Hepatocyte (in vitro differentiated cells): ENCODE data around the gene NUP62CL. TPM values are rescaled to one million over a fixed set of nuclear protein-coding genes. Genes with fewer than 3 reads are reported as not detected.

Experiments
- DNase-seq: peaks from one replicate; pipeline ENCODE4 v3.0.0-alpha.2; 2016; ENCODE audit warnings: low spot score
- H2AFZ ChIP-seq: fragments of 200-600 bp; sonication (generic); 2 replicates; pipeline ENCODE4 v1.6.0; 2016; ENCODE audit warnings: antibody characterized with exemption, mild to moderate bottlenecking
- H3K27ac ChIP-seq: fragments of 200-600 bp; sonication (generic); 2 replicates; pipeline ENCODE4 v1.5.1; 2016; ENCODE audit warnings: mild to moderate bottlenecking
- H3K27me3 ChIP-seq: fragments of 200-600 bp; sonication (generic); 2 replicates; pipeline ENCODE4 v1.6.1; 2016
- H3K36me3 ChIP-seq: fragments of 200-600 bp; sonication (generic); replicated peaks from 2 replicates; pipeline ENCODE4 v1.5.1; 2016; ENCODE audit warnings: low read depth; ENCODE audit not compliant: insufficient read depth
- H3K4me1 ChIP-seq: fragments of 200-600 bp; sonication (generic); 2 replicates; pipeline ENCODE4 v1.5.1; 2016; ENCODE audit warnings: mild to moderate bottlenecking, moderate library complexity; ENCODE audit not compliant: insufficient read depth
- H3K4me2 ChIP-seq: fragments of 200-600 bp; sonication (generic); 2 replicates; pipeline ENCODE4 v1.6.0; 2016
- H3K4me3 ChIP-seq: fragments of 200-600 bp; sonication (generic); 2 replicates; pipeline ENCODE4 v1.5.1; 2016; ENCODE audit warnings: mild to moderate bottlenecking
- H3K79me2 ChIP-seq: fragments of 200-600 bp; sonication (generic); 2 replicates; pipeline ENCODE4 v1.6.0; 2017; ENCODE audit warnings: mild to moderate bottlenecking
- H3K9me2 ChIP-seq: fragments of 200-600 bp; sonication (generic); replicated peaks from 2 replicates; pipeline ENCODE4 v1.6.0; 2017; ENCODE audit warnings: mild to moderate bottlenecking; ENCODE audit not compliant: insufficient read depth
- H3K9me3 ChIP-seq: fragments of 200-600 bp; sonication (generic); 2 replicates; pipeline ENCODE4 v1.5.1; 2016; ENCODE audit warnings: low read depth, mild to moderate bottlenecking
- H4K20me1 ChIP-seq: fragments of 200-600 bp; sonication (generic); 2 replicates; pipeline ENCODE4 v1.6.0; 2016; ENCODE audit warnings: mild to moderate bottlenecking; ENCODE audit not compliant: insufficient read depth, poor library complexity, severe bottlenecking
- EZH2 ChIP-seq: fragments of 200-600 bp; sonication (generic); IDR thresholded peaks from 2 replicates; pipeline ENCODE4 v1.6.1; 2016; ENCODE audit warnings: antibody characterized with exemption, mild to moderate bottlenecking, borderline replicate concordance
- EZH2phosphoT487 ChIP-seq: fragments of 200-600 bp; sonication (generic); IDR thresholded peaks from one replicate; pipeline ENCODE4 v1.6.1; 2018; ENCODE audit warnings: antibody characterized with exemption, mild to moderate bottlenecking, low read depth, moderate library complexity; ENCODE audit not compliant: unreplicated experiment, severe bottlenecking
- WGBS: methylation state at CpG from one replicate; pipeline ENCODE4 v1.1.6; 2016; ENCODE audit warnings: low lambda C conversion rate; ENCODE audit errors: missing lambda C conversion rate; 5-methylcytosine and 5-hydroxymethylcytosine counted together
- polyA plus RNA-seq: library from polyadenylated mRNA; unstranded; fragments of >200 nt; fragmentation: Nextera tagmentation; extraction: Ambion mirVana; gene quantifications from 2 replicates; pipeline ENCODE4 v1.2.1, GENCODE V29; 2016
- total RNA-seq: library from RNA; depleted of rRNA; stranded (reverse); fragments of >200 nt; gene quantifications from 2 replicates; pipeline ENCODE4 v1.2.3, GENCODE V29; 2014
- TF ChIP-seq, protein P1 (sequence below): fragments of 200-600 bp; sonication (generic); IDR thresholded peaks from 2 replicates; pipeline ENCODE4 v1.5.1; 2016; ENCODE audit warnings: antibody characterized with exemption, mild to moderate bottlenecking; ENCODE audit not compliant: poor library complexity

The NUP62CL gene
- total and polyA plus RNA-seq, 2 experiments from 2014 or later = 0.80 to 1.7 TPM

DNA sequence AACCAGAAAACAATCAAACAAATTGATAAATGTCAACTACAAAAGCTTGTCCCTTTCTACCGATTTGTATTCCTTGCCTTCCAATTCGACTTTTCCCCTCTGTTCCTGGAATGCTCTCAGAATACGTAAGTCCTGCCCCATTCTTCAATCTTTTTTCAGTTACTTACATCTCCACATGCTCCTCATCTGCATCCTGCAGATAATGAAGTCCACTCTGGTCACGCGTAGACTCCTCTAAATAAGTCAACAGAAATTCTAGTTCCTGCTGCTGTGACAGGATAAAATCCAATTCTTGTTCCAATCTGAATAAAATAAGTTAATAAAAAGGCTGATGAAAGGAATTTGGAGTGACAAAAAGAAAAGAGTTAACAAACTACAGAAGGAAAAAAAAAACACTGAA, 53.2 kb downstream of the NUP62CL start:
- H3K9me3 ChIP-seq = no peaks in the 10 kb centered on the region
- no peak overlapping the region for H3K4me3 ChIP-seq
- no peaks in the 10 kb centered on the region for H3K27me3 ChIP-seq
- H3K27ac ChIP-seq = no peak overlapping the region
- no peaks in the 10 kb centered on the region for H3K79me2 ChIP-seq
- H3K36me3 ChIP-seq = no peaks in the 10 kb centered on the region
- WGBS = 81% methylated on average over 5 of the region's 5 CpGs
- H3K4me2 ChIP-seq = no peak overlapping the region
- no peaks in the 10 kb centered on the region for H4K20me1 ChIP-seq
- no peaks in the 10 kb centered on the region for H3K9me2 ChIP-seq
- DNase-seq = no peak
- TF ChIP-seq, protein P1, sequence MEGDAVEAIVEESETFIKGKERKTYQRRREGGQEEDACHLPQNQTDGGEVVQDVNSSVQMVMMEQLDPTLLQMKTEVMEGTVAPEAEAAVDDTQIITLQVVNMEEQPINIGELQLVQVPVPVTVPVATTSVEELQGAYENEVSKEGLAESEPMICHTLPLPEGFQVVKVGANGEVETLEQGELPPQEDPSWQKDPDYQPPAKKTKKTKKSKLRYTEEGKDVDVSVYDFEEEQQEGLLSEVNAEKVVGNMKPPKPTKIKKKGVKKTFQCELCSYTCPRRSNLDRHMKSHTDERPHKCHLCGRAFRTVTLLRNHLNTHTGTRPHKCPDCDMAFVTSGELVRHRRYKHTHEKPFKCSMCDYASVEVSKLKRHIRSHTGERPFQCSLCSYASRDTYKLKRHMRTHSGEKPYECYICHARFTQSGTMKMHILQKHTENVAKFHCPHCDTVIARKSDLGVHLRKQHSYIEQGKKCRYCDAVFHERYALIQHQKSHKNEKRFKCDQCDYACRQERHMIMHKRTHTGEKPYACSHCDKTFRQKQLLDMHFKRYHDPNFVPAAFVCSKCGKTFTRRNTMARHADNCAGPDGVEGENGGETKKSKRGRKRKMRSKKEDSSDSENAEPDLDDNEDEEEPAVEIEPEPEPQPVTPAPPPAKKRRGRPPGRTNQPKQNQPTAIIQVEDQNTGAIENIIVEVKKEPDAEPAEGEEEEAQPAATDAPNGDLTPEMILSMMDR = no peak
- TF ChIP-seq EZH2 = no peak
- no peak for TF ChIP-seq EZH2phosphoT487
- no peaks in the 10 kb centered on the region for H3K4me1 ChIP-seq
- no peak overlapping the region for H2AFZ ChIP-seq

DNA sequence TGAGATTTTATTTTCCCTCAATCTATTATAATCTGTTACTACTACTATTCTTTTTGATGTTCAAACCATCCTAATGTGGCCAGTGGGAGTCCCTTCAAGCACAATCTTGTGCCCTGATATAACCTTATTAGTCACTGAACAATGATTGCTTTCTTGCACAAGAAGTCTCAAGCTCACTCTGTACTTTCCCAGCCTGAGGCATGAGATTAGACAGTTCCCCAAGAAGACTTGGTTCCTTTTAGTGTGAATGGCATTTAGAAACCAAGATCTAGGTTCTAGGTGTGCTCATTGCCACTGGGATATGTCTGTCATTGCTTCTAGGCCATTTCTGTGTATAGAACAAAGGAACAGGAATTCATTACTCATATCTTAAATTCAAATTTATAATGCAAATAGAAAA, 59.6 kb downstream of the NUP62CL start:
- Histone ChIP-seq H2AFZ (no peak overlapping the region), H3K4me1 (no peaks in the 10 kb centered on the region), H3K9me2 (no peaks in the 10 kb centered on the region), H3K79me2 (no peaks in the 10 kb centered on the region), H4K20me1 (no peaks in the 10 kb centered on the region), H3K4me2 (no peak overlapping the region), H3K9me3 (no peaks in the 10 kb centered on the region), H3K27ac (no peak overlapping the region), H3K4me3 (no peak overlapping the region), H3K27me3 (no peaks in the 10 kb centered on the region), H3K36me3 (no peaks in the 10 kb centered on the region)
- TF ChIP-seq EZH2 (no peak), EZH2phosphoT487 (no peak)
- TF ChIP-seq, protein P1 = no peak
- no peak for DNase-seq

DNA sequence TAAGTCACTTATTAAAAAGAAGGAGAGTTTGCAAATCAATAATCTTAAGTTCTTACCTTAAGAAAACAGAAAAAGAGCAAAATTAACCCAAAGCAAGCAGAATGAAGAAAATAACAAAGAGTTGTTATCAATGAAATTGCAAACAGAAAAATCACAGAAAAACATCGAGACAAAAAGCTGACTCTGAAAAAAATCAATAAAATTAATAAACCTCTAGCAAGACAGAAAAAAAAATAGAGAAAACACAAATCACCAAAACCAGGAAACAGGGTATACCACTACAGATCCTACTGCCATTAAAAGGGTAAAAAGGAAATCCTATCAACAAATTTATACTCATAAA, 70.3 kb downstream of the NUP62CL start:
- Histone ChIP-seq H3K4me1 (no peaks in the 10 kb centered on the region), H3K9me3 (peaks cover 3% of the 10 kb centered on the region), H3K9me2 (no peaks in the 10 kb centered on the region), H3K36me3 (no peaks in the 10 kb centered on the region), H3K4me3 (no peak overlapping the region), H2AFZ (no peak overlapping the region), H4K20me1 (no peaks in the 10 kb centered on the region), H3K4me2 (no peak overlapping the region), H3K27ac (no peak overlapping the region), H3K27me3 (no peaks in the 10 kb centered on the region), H3K79me2 (no peaks in the 10 kb centered on the region)
- no peak for DNase-seq
- WGBS = 61% methylated on average over 1 of the region's 1 CpG
- no peak for TF ChIP-seq EZH2
- no peak for TF ChIP-seq EZH2phosphoT487
- TF ChIP-seq, protein P1 = no peak
